Stimulated activated CD8-positive, alpha-beta memory T cell treated with anti-CD3 and anti-CD28 coated beads, Interleukin-2, amount 100 ng/mL, for 1 hour (primary cell): ENCODE data around the gene LDLRAD4.

Experiments
- DNase-seq, 2 donors: peaks; one replicate each; pipeline ENCODE4 v3.0.0-alpha.2; 2020; ENCODE audit warnings: low read depth in 2 of 2

LDLRAD4 gene

GRCh38 chr18:13511961-13512577, 293.5 kb downstream of the LDLRAD4 start:
- no peak for DNase-seq

DNA sequence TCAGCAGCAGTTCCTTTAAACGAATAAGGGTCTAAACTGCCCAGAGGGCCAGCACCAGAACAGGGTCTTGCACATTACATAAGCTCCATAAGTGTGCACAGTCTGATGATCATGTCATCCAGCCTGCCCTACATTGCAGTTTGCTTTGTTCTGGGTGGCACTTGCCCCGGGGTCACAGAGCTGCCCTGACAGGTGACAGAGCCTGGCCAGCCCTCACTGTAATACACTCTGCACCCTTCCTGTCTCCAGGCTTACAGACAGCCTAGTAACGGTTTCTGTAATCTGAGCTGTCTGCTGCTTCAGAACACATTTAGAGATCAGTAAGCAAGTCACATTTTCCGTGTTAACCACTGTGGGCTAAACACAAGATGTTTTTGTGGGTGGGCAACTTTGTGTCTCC, 294.5 kb downstream of the LDLRAD4 start:
- DNase-seq = no peak

DNA sequence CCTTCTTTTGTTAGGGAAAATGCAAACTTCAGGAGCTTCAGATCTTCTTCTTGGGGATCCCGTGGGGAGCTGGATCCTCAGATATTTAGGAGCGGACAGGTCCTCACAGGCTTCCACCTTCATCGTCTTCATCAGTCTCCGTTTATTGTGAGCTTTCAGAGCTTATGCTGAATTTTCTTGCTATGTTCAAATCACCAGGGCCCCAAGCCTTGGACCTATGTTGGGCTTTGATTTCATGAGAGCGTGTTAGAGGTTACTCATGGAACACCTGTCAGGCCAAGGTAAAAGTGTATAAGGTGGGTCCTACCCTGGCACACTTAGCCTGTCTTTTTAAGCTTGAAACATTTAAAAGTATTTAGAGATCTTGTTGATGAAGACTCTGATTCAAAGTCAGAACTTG, 294.9 kb downstream of the LDLRAD4 start:
- no peak for DNase-seq

DNA sequence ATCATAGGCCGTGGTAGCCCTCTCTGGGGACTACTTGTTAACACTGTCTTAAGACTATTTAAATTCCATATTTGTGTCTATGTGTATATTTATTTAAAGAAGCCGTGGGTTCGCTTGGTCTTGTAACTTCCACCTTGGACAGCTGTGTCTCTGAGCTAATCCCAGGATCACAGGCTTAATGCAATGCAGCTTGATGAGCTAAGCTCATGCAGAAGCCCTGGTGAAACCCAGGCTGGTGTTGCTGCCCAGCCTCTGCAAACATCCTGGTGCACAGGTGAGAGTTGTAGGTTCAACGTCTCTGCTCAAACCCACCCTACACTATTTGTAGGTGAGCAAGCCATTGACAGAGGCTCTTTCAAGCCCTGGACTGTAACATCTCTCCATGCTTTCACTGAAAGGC, 296.0 kb downstream of the LDLRAD4 start:
- no peak for DNase-seq

DNA sequence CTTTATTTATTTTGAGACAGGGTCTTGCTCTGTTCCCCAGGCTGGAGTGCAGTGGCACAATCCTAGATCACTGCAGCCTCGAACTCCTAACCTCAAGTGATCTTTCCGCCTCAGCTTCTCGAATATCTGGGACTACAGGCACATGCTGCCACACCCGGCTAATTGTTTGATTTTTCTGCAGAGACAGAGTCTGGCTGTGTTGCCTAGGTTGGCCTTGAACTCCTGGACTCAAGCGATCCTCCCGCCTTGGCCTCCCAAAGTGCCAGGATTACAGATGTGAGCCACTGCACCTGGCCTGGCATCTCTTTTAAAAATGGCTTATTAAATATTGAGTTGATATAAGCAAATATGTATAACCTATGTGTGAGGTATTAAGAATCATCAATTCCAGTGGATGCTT, 298.3 kb downstream of the LDLRAD4 start:
- DNase-seq = no peak

DNA sequence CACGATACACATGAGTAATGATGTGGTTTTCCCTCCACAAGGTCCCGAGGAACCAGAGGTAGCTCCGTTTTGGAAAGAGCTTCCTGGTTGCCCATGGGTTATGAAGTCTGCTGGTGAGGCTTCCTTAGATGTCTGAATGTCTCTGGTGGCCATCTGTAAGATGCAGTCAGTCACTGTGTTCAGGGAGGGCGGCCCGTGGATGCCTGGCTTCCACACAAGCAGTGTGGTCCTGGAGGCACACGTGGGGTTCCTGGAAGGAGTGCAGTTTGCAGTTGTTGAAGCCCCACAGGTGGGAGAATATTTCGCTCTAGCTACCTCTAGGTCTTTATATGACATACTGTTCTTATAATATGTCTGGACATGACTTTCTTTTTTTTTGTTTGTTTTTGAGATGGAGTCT, 298.8 kb downstream of the LDLRAD4 start:
- DNase-seq = no peak

GRCh38 chr18:13518382-13518781, 299.8 kb downstream of the LDLRAD4 start:
- DNase-seq = no peak

DNA sequence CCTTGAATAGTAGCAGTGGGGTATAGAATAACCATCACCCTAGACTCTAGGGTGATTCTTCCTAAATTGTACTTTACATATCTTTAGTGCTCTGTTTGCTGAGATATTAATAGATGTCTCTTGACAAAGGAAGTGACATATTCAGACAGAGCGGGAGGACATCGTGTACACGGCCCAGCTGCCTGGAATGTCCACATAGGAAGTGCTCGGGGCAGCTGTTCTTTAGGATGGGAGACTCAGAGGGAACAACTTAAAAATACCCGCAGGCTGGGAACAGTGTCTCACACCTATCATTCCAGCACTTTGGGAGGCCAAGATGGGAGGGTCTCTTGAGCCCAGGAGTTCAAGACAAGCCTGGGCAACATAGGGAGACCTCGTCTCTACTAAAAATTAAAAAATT, 301.7 kb downstream of the LDLRAD4 start:
- DNase-seq = no peak

GRCh38 chr18:13520741-13521140, 302.2 kb downstream of the LDLRAD4 start:
- no peak for DNase-seq

DNA sequence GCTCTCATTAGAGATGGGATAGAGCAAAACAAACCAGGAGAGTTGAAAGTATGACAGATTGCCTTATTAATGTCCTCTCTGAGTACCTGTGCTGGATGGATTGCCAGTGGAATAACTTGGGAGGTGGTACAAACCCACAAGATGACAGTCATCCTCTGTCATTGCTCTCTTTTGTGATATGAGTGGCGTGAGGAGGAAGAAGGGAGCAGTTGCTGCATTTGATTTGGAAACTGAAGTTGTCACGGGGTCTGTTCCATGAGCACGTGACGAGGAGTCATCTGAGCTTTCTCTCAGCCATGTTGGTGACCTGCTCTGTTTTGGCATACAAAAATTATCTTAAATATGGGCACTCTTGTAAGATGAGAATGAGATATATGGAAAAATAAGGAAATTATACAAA, 302.9 kb downstream of the LDLRAD4 start:
- no peak for DNase-seq

DNA sequence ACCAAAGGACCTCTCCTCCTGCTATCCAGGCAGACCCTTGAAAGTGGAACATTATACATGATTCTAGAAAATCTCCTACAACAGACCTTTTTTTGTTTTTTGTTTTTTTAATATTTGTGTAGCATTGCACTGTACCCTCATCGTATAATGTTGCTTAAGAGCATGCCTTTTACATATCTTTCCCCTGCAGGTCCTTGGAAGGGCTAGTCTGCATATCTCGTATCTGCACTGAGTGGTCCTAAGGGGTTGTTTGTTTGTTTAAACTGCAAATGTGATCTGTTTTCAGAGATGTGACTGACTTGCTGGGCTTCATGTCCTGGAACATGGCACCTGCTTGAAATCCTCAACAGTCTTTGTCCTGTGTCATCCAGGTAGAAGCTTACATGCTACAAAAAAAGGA, 303.7 kb downstream of the LDLRAD4 start:
- DNase-seq = no peak

DNA sequence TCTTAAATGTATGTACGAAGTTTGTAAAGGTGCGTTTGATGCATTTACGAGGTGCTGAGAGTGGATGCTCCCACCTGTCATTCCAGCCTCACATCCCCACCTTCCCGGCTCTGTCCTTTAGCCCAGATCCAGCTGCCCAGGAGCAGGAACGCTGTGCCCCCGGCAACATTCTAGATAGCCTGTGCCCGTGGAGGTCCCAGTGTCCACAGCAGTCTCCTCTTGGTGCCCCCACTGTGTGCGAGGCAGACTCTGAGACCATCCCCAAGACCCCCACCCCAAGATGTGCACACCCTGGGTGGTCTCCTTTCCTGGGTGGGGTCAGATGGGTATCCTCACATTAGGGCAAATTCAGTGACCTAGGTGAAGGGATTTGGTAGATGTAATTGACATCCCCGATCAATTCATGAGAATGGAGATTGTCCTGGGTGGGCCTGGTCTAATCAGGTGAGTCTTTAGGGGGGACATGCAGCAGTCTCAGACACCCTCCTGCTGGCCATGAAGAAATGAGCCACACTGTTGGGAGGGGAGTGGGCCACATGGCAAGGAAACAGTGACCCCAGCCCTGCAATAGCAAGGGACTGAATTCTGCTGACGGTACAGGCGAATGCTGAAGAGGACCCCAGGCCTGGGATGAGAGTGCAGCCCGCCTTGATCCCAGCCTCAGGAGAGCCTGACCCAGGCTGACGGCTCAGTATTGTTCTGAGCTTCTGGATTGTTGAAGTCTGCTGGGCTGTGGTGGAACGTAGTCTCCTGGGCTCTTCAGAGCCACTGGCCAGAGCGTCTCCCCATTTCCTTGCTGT, 304.5 kb downstream of the LDLRAD4 start:
- DNase-seq = no peak

DNA sequence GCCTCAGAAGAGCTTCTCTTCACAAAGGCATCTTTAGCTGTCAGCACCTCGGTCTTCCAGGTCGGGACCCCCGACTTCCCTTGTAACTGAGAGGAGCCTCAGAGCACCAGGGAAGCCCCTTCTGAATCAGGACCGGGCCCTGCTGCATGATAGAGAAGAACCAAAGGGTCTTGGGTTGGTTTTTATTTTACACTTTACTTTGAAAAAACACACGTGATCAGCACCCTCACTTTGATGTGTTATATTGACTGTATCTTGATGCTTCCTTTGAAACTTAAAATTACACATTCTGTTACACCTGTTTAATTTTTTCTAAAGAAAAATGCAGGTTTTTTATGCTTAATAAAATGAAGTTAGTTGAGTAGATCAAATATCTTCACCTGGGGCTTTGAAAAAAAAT, 305.5 kb downstream of the LDLRAD4 start:
- DNase-seq = no peak

GRCh38 chr18:13524811-13525210, 306.3 kb downstream of the LDLRAD4 start:
- no peak for DNase-seq

DNA sequence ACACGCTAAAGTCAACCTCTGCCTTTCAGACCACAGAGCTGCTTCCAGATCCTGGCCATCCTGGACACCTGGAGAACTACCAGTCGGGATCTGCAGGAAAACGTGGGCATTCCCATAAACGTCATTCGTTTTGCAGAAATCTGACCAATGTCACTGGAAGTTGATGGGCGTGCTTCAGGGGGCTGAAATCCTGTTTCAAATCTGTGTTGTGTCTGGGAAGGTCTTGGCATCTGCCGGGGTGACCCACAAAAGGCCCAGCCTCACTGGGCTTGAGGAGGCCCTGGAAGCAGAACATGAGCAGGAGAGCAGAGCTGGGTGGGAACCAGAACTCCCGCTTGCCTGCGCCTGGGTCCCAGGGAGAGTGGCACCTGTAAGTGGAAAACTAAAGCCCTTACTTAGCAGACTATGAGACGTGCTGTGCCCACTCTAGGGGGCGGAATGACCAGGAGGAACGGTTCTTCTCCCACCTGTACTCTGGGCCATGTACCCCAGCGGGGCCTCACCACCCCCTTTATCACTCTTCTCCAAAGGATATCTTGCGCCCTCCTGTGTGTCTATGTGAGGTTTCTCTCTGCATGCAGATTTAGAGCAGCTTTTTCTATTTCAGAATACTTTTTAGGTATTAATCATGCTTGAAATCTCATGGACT, 306.9 kb downstream of the LDLRAD4 start:
- no peak for DNase-seq

DNA sequence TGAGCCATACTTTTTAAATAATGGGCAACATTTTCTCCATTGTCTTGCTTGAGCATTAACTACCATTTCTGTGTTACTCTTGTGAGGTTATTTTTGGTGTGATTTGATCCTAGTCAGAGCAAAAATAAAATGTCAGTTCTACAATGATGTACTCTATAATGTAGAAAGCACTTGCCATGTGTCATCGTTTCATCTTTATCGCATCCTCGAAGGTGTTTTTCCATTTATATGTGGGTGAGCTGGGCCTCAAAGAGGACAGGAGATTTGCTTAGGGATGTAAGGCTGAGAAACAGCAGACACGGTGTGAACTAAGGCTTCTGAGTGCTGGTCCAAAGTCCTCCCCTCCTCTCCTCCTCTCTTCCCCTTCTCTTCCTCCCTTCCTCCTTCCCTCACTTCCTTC, 308.0 kb downstream of the LDLRAD4 start:
- DNase-seq = no peak

DNA sequence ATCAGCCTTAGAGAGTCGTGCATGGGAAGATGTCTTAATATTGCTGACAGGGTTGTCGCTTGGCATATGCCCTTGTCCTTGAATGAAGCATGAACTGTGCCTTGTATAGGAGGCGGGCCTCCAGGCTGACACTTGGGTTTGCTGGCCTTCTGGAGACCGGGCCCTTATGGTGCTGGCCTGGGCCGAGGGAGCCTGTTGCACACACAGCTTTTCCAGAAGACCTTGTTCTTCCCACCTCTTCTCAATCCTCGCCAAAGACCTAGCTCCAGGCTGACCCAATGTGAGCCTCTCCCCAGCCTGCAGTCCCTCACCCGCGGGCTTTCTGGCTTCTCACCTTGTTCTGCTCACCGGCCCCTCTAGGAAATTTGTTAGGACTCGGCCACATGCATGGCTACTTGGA, 308.7 kb downstream of the LDLRAD4 start:
- no peak for DNase-seq

- DNase-seq = no peak
Observed at GRCh38 chr18:13527730-13528129, 309.2 kb downstream of the LDLRAD4 start.

GRCh38 chr18:13528739-13529392, 310.3 kb downstream of the LDLRAD4 start:
- no peak for DNase-seq

DNA sequence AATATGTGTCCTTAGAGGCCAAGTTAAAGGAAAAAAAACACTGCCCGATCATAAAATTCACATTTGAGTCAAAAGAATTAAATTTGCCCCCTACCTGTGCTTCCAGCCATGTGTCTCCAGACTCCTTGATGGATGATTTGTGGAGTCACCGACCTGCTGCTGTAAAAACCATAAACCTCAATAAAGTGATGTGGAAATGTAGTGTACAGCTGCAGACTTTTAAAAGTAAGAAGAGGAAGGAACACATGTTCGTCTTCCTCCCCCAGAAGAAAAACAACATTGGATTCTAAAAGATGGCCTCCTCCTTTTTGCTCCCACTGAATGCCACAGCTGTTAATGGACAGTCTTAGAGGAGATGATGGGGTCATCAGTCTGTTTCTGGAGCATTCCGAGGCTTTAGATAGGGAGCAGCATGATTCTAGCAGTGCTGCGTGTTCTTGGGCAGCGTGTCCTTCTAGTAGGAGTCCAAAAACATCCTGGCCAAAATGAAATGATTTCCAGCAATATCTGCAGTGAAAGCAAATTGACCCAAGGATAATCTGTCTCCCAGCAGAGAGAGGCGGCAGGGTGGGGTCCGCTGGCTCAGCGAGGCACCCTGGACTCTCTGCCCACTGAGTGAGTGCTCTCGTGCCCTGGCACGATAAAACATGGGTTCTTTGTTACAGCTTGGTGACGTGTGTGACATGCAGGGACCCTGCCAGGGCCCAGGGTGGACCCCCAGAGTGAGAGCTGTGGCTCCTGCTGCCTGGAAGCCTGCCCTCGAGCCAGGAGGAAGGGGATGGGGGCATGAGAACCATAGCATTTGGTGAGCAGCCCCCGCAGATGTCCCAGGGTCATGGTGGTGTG, 311.7 kb downstream of the LDLRAD4 start:
- DNase-seq = no peak

DNA sequence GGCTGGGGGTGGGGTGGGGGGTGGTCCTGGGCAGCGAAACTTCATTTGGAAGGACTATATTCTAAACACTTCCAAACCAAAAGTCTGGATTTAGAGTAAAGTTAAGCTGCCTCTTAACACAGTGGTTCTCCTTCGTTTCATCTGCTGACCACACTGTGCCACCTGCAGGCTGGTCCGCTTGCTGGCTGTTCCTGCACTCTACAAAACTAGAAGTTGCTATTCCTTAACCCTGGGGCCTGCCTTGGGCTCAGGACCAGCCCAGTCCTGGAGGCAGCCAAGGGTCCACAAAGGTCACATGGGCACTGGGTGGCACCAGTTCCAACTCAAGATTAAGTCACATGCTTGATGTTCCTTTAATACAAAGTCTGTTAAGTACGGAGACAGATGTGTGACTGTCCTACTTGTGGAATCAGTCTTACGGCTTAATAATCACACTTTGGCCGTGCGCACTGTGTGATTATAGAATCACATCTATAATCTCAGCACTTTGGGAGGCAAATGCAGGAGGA, 312.4 kb downstream of the LDLRAD4 start:
- DNase-seq = no peak
